GM10266 (cell line): Measurements from ENCODE around the gene TSPEAR.
"Not testable (repeated sequence)": the region's sequence is repeated elsewhere in the genome, so short reads cannot be mapped to it uniquely, and the experiment has no call there.

ENCODE experiments used
- DNase-seq: peaks from one replicate; pipeline ENCODE4 v3.0.0; 2012; ENCODE audit errors: extremely low spot score
- TF ChIP-seq, protein P1 (sequence below): IDR thresholded peaks from 2 replicates; pipeline ENCODE4 v1.5.1; 2012; ENCODE audit warnings: mild to moderate bottlenecking, low read depth; ENCODE audit not compliant: control insufficient read depth, insufficient read depth; ENCODE audit errors: missing control alignments

Gene TSPEAR

GRCh38 chr21:44602463-44602850 lies 108.9 kb downstream of the TSPEAR start:
- no peak for DNase-seq
- TF ChIP-seq, protein P1, sequence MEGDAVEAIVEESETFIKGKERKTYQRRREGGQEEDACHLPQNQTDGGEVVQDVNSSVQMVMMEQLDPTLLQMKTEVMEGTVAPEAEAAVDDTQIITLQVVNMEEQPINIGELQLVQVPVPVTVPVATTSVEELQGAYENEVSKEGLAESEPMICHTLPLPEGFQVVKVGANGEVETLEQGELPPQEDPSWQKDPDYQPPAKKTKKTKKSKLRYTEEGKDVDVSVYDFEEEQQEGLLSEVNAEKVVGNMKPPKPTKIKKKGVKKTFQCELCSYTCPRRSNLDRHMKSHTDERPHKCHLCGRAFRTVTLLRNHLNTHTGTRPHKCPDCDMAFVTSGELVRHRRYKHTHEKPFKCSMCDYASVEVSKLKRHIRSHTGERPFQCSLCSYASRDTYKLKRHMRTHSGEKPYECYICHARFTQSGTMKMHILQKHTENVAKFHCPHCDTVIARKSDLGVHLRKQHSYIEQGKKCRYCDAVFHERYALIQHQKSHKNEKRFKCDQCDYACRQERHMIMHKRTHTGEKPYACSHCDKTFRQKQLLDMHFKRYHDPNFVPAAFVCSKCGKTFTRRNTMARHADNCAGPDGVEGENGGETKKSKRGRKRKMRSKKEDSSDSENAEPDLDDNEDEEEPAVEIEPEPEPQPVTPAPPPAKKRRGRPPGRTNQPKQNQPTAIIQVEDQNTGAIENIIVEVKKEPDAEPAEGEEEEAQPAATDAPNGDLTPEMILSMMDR = no peak

GRCh38 chr21:44601596-44602462 lies 109.5 kb downstream of the TSPEAR start:
- TF ChIP-seq, protein P1 = no peak
- no peak for DNase-seq

DNA sequence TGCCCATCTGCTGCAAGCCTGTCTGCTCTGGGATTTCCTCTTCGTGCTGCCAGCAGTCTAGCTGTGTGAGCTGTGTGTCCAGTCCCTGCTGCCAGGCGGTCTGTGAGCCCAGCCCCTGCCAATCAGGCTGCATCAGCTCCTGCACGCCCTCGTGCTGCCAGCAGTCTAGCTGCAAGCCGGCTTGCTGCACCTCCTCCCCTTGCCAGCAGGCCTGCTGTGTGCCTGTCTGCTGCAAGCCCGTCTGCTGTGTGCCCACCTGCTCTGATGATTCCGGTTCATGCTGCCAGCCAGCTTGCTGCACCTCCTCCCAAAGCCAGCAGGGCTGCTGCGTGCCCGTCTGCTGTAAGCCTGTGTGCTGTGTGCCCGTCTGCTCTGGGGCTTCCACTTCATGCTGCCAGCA lies 110.3 kb downstream of the TSPEAR start:
- not testable (repeated sequence) for DNase-seq

DNA sequence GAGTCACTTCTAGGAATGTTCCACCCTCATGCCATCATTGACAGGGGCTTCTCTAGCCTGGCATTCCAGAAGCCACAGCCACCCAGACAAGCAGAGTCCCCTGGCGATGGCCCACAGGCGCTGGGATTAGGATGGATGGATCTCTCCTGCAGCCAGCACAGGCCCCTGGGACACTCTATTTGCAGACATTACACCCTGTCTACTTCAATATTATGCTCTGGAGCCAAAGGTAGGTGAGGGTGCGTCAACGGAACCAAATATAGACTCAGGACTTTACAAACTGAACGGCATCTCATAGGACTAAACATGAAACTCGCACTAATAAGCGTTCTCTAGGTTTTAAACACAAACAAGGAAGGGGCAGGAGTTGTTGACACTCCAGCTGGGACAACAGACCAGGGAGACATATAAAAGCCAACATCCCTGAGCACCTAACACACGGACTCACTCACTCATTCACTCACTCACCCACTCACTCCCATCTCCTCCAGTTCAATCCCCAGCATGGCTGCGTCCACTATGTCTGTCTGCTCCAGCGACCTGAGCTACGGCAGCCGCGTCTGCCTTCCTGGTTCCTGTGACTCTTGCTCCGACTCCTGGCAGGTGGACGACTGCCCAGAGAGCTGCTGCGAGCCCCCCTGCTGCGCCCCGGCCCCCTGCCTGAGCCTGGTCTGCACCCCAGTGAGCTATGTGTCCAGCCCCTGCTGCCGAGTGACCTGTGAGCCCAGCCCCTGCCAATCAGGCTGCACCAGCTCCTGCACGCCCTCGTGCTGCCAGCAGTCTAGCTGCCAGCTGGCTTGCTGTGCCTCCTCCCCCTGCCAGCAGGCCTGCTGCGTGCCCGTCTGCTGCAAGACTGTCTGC lies 111.0 kb downstream of the TSPEAR start, which contains the start of gene KRTAP10-7:
Gene KRTAP10-7, plus strand, starts transcription at position 480 of the 861 bp plus-strand sequence. Its CDS starts 25 bp downstream, at position 505.
- not testable (repeated sequence) for DNase-seq

GRCh38 chr21:44599264-44600029 lies 111.9 kb downstream of the TSPEAR start:
- TF ChIP-seq, protein P1 = no peak
- DNase-seq = no peak

DNA sequence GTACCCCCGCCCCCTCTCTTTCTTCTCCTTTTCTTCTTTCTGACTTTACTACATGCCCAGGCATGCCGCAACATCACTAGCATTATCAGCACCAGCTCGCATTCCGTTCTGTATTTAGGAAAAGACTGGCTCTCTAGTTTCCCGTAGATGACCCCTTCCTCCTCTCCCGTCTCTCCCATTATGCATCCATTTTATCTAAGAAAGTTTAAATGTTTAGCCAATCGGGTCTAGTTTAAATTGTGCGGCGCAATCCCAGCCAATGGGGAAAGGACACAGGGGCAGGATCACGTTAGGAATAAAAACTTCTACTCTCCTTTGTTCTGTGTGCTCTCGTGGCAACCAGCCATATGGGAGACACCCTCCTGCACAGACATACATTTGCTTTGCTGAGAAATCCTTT lies 113.3 kb downstream of the TSPEAR start:
- TF ChIP-seq, protein P1 = no peak
- DNase-seq = no peak

DNA sequence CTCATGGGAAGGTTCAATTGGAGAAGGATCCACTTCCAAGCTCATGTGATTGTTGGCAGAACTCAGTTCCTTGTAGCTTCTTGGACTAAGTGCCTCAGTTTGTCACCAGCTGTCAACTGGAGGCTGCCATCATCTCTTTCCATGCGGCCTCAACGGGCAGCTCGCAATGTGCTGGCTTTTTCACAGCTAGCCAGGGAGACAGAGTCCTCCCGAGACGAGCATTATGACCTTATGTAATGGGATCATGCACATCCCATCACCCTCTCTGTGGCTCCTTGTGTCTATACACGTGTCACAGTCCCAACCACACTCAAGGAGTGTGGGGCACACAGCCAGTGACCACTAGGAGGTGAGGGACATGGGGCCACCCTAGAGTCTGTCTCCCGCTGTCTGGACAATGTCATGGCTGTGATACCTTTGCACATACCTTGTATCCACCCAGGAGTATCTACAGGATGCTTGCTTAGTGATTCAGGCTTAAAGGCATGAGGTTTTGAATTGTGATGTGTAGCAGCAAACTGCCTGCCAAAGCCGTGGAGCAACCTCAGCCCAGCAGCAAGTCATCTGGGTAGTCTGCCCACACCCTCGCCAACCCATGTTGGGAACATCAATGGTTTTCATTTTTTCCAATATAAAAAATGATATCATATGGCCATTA lies 115.2 kb downstream of the TSPEAR start:
- DNase-seq = no peak

More for the DNA sequence above, 115.2 kb downstream of the TSPEAR start:
- TF ChIP-seq, protein P1 = no peak
